NB4 (cell line): ENCODE data around the gene MYO16.

Experiments
- DNase-seq: peaks from one replicate; pipeline ENCODE4 v3.0.0; 2010; ENCODE audit warnings: low read depth
- H3K4me3 ChIP-seq: one replicate; pipeline ENCODE4 v1.5.1; 2011; ENCODE audit warnings: mild to moderate bottlenecking, low read depth, low read length, moderate library complexity
- MYC ChIP-seq: IDR thresholded peaks from 2 replicates; pipeline ENCODE4 v1.6.1; 2011; ENCODE audit warnings: low read depth, low read length
- POLR2A ChIP-seq: IDR thresholded peaks from 2 replicates; pipeline ENCODE4 v1.6.1; 2011; ENCODE audit warnings: mild to moderate bottlenecking; ENCODE audit not compliant: insufficient read length; ENCODE audit errors: extremely low read depth
- TF ChIP-seq, protein P1 (sequence below): IDR thresholded peaks from one replicate; pipeline ENCODE4 v1.5.1; 2012; ENCODE audit warnings: low read depth, low read length
- TF ChIP-seq, protein P2 (sequence below): IDR thresholded peaks from 2 replicates; pipeline ENCODE4 v1.6.1; 2011; ENCODE audit warnings: low read depth, low read length

MYO16 gene

DNA sequence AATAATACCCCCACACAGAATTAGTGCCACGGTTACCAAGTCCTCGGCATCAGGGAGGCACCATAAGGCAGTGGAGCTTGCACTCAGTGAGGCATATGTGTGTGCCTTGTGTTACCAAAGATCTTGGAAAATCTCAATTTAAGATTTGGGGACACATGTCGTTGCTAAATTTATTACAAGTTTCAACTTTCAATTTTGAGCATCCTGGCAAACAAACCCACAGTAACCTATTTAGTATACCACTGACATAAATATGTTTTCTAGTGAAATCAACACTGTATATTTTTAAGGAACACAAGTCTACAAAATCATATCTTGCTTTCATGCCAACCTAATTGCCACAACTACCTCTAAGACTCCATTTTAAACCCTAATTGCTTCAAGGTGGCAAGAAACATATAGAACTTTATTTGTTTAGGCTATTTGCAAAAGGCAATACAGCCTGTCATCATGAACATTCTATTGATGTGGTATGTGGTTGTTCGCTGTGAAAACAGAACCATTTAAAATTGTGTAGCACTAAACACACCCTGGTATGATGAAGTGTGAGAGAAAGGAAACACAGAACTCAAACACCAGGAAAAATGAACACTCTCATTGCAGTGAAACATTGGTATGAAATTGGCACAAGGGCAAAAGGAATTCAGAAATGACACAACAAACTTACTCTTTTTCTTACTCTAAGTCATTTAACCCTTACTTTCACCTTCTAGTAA is 625.9 kb downstream of the MYO16 start:
- no peak for TF ChIP-seq MYC
- no peak for TF ChIP-seq POLR2A
- TF ChIP-seq, protein P1, sequence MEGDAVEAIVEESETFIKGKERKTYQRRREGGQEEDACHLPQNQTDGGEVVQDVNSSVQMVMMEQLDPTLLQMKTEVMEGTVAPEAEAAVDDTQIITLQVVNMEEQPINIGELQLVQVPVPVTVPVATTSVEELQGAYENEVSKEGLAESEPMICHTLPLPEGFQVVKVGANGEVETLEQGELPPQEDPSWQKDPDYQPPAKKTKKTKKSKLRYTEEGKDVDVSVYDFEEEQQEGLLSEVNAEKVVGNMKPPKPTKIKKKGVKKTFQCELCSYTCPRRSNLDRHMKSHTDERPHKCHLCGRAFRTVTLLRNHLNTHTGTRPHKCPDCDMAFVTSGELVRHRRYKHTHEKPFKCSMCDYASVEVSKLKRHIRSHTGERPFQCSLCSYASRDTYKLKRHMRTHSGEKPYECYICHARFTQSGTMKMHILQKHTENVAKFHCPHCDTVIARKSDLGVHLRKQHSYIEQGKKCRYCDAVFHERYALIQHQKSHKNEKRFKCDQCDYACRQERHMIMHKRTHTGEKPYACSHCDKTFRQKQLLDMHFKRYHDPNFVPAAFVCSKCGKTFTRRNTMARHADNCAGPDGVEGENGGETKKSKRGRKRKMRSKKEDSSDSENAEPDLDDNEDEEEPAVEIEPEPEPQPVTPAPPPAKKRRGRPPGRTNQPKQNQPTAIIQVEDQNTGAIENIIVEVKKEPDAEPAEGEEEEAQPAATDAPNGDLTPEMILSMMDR: no peak
- TF ChIP-seq, protein P2, sequence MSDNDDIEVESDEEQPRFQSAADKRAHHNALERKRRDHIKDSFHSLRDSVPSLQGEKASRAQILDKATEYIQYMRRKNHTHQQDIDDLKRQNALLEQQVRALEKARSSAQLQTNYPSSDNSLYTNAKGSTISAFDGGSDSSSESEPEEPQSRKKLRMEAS: no peak
- no peak for DNase-seq
- no peak overlapping the region for H3K4me3 ChIP-seq

DNA sequence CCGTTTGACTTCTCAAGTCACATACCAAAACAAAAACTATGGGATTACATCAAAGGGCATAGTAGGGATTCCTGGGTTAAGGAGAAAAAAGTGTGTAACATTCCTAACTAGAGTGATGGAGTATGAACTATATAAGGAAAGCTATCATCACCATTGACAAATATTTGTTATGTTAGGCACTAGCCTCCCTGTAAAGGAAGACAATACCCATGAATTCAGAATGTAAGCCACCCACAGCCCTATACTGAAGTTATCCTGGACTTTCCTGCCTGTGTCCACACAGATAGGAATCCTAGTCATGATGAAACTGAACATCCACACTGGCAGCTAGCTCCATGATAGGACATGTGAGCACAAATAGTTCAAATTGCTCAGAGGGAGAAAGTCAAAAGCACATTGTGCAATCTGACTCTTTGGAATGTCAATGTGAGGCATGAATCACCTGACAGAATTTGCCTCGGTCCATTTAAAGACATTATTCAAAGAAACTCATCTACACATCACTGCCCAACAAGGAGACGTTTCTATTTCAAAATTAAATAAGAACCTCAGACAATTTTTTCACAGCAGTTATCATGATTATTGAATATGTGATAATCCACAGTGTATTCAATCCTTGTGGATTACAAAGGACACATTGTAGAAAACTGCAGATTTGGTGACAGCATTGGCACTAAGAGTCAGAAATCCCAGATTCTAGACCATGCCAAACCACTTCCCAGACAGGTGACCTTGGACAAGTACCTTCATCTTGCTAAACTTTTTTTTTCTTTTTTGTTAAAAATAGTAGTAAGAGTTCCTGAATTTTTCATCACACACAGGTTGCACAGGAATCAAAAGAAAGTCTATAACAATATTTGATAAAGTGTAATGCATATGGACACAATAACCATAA is 627.7 kb downstream of the MYO16 start:
- H3K4me3 ChIP-seq: no peak overlapping the region
- TF ChIP-seq, protein P1: no peak
- TF ChIP-seq, protein P2: no peak
- TF ChIP-seq POLR2A (no peak), MYC (no peak)
- no peak for DNase-seq
